SK-N-MC (cell line): ENCODE measurements around the gene KRT71.

ENCODE experiments used
- EZH2 ChIP-seq: fragments of 200-600 bp; sonication (generic); IDR thresholded peaks from one replicate; pipeline ENCODE4 v1.6.1; 2017; ENCODE audit warnings: antibody characterized with exemption
- FOXP2 ChIP-seq: optimal IDR thresholded peaks from 2 replicates; pipeline ENCODE3; 2011; ENCODE audit warnings: mild to moderate bottlenecking, moderate library complexity; ENCODE audit not compliant: insufficient read depth; ENCODE audit errors: extremely low read length, control extremely low read depth
- POLR2AphosphoS5 ChIP-seq: IDR thresholded peaks from 2 replicates; pipeline ENCODE4 v1.6.1; 2012; ENCODE audit warnings: mild to moderate bottlenecking, low read depth, low read length, borderline replicate concordance

DNA sequence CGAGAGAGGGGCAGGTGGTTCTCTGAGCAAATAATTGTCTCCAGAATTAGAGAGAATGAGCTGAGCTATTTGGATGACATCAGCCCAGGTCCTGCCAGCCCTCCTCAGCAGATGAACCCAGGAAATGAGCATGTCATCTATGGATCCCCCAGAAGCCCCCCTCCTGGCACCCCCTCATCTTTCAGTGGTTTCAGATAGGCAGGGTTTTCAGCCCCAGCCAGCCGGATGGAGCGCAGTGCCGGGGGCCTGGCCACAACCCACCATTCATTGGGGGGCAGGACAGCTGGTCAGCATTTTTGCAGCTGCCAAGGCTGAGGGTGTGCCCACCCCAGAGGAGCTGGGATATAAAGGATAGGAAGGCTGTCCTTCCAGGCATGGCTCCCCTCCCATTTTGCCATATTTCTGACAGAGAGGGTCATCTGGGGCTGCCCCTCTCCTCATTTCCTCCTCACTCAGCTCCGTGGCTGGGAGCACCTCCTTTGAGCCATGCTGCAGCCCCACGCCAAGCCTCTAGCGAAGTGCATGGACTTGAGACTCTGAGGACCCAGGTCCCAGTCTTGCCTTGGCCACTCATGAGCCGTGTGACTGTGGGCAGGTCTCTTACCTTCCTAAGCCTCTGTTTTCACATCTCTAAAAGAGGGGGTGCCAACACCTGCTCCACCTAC is 6.0 kb upstream of the KRT71 start:
- TF ChIP-seq EZH2 = no peak
- TF ChIP-seq POLR2AphosphoS5 = no peak
- TF ChIP-seq FOXP2 = no peak
